HG03342 (cell line): ENCODE data around the gene CNTN5.

Source experiments
- ATAC-seq: cut with Tn5 transposase; IDR thresholded peaks from one replicate; pipeline ENCODE4 v1.9.1; 2021; ENCODE audit warnings: mild to moderate bottlenecking, moderate library complexity; ENCODE audit not compliant: unreplicated experiment

CNTN5 gene

GRCh38 chr11:99589771-99590170 is 569.0 kb downstream of the CNTN5 start:
- no peak for ATAC-seq

DNA sequence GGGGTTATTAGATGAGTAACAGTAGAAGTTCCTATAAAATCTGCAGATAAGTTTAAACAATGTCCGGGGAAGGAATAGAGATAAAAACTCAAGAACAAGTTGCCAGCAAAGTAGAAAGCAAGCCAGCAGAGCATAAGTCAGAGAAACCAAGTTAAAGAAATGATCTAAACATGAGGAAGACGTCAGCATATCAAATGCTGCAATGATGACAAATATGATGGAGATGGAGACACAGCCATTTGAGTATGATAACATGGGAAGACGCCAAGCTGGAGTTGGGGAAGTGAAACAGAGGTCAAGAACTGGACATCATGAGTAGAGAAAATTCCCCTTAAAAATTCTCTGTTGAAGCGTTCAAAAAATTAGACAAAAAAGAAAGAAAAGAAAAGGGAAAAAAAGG is 571.5 kb downstream of the CNTN5 start:
- no peak for ATAC-seq

- no peak for ATAC-seq
These were observed 572.4 kb downstream of the CNTN5 start for GRCh38 chr11:99593197-99593596.

DNA sequence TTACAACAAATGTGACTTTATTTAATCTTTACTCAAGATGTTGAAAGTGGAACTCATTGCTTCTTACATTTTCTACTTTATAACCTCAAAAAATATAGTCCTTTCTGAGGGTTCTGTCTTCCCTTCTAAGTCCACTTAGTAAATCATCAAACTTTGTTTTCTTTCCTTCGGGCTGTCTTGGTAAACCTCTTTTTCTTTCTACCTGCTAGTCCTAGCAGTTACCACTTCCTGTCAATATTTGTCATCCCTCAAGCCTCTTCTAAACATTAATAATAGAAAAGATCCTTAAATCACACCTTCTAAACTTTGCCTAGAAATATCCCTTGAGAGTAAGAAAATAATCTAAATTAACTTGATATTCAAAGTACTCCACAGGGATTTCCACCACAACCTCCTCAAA is 580.4 kb downstream of the CNTN5 start:
- no peak for ATAC-seq

- no peak for ATAC-seq
These were observed 593.6 kb downstream of the CNTN5 start for GRCh38 chr11:99614352-99614751.

DNA sequence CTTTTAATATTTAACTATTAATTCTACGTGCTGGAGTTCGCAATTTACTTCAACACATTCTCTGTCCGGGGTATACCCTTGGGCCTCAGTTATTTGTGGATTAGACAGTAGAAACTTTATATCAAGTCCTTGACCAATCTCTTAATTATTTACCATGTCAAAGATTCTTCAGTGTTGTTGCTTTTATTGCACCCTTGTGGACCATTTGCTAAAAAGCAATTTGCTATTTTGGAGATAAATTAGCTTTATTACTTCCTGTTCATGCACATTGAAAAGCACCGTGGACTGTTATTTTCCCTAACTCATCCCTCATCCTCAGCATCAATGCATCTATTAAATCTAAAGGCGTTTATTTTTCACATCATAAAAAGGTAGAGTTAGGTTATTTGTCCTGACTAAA is 609.9 kb downstream of the CNTN5 start:
- no peak for ATAC-seq

- no peak for ATAC-seq
These were observed 610.9 kb downstream of the CNTN5 start for GRCh38 chr11:99631618-99632017.

DNA sequence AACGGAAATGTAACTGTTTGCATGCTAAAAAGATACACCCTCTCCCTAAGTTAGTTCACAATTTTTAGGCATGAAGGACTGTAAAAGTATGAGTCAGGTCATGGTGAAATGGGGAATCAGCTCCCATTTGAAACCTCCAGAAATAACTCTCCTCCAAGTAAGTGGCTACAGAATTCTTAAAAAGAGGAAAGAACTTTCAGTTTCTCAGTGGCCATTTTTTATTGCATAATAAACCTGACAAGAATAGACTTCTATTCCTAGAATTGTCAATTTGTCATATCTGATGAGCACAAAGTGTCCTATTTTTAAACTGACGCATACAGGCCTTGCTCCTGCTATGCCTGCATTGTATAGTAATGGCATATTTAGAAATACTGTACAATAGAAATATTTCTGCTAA is 612.2 kb downstream of the CNTN5 start:
- no peak for ATAC-seq

- no peak for ATAC-seq
These were observed 613.8 kb downstream of the CNTN5 start for GRCh38 chr11:99634581-99634980.

- ATAC-seq = no peak
These were observed 617.4 kb downstream of the CNTN5 start for GRCh38 chr11:99638073-99638553.

GRCh38 chr11:99640671-99641070 is 619.9 kb downstream of the CNTN5 start:
- ATAC-seq = no peak

GRCh38 chr11:99645934-99646333 is 625.2 kb downstream of the CNTN5 start:
- ATAC-seq = no peak

GRCh38 chr11:99670067-99670676 is 649.4 kb downstream of the CNTN5 start:
- ATAC-seq = no peak

DNA sequence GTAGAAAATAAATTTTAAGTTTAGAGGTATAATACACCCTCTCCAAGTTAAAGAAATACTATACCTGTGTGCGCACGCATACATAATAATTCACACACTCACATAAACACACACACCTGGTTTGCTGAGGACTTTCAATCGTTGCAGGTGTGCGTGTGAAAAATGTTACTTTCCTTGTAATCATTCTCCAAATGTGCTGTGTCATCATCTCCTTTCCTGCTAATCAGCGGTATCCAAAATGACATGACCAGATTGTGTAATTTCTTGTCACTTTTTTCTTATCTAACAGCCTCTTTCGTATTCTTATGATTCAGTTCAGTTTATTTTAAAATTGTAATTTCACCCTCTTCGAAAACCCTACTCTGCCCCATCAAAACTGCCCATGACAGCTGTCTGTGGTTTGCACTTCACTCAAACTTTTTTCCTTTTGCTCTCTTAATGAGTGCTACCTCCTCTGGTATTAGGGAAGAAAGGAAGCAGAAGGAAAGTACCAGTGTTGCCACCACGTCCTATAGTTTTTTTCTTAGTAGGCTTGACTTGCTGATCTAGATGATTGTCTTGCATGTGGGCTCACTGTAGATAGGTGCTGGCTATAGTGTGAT is 651.2 kb downstream of the CNTN5 start:
- ATAC-seq = no peak

DNA sequence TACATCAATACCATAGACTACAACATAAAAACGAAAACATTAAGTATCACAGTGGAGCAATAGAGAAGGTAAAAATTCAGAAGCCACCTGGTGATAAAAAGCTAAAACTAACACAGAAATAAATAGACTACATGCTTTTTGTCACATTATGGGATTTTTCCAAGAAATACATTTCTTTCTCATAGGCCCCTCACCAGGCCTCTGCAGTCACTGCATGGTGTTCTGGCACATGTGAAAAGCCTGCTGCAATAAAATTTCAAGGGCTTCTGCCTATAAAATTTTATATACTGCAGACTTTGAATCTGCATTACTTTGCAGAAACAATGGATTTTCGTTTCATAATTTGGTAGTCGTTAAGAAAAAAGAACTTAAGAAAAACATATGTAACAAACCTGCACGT is 655.5 kb downstream of the CNTN5 start:
- ATAC-seq = no peak

GRCh38 chr11:99682171-99682570 is 661.4 kb downstream of the CNTN5 start:
- ATAC-seq = no peak

DNA sequence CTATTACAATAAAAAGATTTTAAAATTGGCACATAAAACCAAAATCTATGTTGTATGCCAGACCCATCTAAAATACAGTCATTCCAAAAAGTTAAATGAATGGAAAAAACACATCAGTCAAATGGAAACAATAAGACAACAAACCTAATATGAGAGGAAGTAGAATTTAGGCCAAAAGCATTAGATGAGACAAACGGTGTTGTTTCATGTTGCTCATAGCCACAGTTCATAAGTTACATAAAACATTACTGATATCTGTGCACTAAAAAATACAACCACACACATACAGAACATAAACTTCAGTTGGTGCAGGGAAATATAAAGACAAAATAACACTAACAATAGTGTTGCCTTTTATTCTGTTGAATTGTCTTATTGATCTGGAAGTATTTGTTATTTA is 661.9 kb downstream of the CNTN5 start:
- ATAC-seq = no peak

GRCh38 chr11:99683933-99684332 is 663.2 kb downstream of the CNTN5 start:
- ATAC-seq = no peak

DNA sequence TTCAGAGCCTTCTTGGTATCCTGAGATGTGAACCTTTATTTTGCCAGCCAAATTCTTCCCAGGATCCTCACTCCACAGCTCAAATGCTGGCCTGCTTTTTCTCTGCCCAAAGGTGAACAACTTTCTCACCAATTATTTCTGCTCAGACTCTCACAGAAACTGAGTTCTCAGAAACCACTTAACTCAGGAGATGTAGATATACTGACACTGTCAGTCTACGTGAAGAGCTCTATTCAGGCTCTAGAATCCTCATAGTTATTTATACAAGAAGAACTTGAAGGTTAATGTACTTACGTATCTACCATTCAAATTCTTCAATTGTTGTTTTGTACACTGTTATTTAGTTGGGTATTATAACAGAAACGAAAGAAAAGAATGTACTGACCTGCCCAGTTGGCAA is 666.1 kb downstream of the CNTN5 start:
- no peak for ATAC-seq

GRCh38 chr11:99687320-99687719 is 666.6 kb downstream of the CNTN5 start:
- no peak for ATAC-seq

DNA sequence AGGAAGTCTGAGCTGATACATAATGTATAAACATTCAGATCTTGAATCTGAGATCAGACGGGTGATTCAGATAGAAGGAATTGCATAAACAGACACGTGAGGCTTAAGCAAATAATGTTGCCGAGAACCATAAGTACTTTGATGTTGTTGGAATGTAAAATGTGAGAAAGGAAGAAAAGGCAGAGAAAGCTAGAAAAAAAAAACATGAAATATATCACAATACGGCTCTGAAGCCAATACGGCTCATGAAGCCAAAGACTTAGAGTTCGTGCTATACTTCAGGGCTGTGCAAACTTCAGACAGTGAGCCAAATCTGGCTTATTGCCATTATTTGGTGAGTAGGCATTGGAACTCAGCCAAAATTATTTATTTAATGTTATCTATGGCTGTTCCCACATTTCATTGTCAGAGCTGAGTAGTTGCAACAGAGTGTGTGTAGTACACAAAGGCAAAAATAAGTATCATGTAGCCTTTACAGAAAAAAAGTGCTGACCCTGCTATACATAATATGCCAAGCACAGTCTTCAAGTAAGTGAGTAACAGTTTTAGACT is 673.3 kb downstream of the CNTN5 start:
- ATAC-seq = no peak

DNA sequence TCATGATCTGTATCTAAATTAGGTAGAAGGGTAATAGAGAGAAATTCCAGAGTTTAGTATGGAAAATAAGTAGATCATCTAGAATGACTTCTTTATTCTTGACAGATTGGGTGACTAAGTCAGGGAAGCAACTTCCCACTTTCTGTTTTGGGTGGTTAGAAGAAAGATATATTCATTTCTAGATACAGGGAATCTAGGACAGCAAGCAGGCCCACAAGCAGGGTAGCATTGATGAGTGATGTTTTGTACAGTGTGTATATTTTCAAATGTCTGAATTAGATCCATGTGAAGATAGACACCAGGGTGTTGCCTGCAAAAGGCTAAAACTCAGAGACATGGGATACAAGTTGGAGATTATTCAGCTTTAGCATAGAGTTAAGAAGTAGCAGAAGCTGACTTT is 674.4 kb downstream of the CNTN5 start:
- ATAC-seq = no peak

DNA sequence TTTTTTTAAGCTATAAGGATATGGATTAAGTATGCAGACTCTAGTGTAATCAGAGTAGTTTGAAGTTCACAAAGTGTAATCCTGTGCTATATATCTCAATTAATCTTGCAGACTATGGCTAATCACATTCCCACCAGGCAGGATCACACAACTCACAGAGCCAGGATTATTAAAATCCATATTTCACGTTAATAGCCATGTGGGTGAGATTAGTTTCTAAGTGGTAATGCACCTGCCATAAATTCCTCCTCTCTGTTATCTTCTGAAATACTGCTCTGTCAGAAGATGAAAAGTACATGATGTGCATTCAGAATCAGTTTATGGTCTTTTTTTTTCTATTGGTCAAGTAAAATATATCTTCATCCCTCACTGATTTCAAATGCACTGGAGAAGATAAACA is 686.1 kb downstream of the CNTN5 start:
- no peak for ATAC-seq
